Keratinocyte (primary cell): ENCODE data around the gene UBC.

Experiments used
- EZH2 ChIP-seq: IDR thresholded peaks from one replicate; pipeline ENCODE4 v1.6.1; 2012; ENCODE audit warnings: inconsistent platforms, mild to moderate bottlenecking, low read length, moderate library complexity
- TF ChIP-seq, protein P1 (sequence below), 3 experiments: IDR thresholded peaks in 1 of 3; conservative IDR thresholded peaks in 1 of 3; optimal IDR thresholded peaks in 1 of 3; 2 replicates in 2 of 3; 3 replicates in 1 of 3; pipeline versions ENCODE3 to v1.5.1; 2011; ENCODE audit warnings: low read length in 3 of 3, mild to moderate bottlenecking in 3 of 3, moderate library complexity in 2 of 3, control low read depth in 1 of 3, inconsistent platforms in 1 of 3; ENCODE audit not compliant: insufficient read depth in 2 of 3; ENCODE audit errors: extremely low read depth in 1 of 3

DNA sequence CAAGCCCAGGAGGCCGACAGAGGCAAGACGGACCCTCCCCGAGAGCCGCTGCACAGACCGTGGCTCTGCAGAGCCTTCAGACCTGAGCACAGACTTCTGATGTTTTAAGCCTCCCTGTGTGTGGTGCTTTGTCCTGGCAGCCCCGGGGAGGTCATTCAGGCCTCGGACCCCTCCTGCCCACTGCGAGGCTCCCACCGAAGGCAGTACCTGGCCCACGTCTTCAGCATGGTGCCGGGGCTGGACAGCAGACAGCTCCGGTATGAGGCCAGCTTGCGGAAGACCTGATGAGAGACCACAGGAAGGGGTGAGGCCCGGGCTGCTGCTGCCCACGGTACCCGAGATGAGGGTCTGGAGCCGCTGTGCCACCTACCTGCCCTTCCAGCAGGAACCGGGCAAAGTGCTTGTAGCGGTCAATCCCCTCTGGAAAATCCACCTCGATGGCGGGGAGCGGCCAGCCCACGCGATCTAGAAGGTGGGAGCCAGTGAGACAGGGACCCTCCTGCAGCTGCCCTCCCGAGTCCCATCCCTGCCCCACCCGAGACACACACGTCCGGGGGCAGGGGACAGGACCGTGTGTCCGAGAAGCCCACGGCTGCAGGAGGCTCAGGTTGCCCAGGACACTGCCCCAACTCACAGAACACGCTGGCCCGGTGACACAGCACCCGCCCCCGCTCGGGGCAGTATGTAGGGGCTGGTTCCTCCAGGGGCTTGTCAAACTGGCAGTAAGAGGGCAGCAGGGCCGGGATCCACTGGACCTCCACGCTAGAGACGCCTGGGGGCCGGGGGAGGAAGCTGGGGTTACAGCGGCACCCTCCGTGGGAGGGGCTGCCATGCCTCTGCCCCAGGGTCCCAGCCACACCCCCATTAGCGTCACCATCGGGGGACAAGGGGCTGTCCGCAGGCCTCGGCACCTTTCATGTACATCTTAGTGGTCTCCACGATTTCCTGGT is 35.6 kb upstream of the UBC start:
- TF ChIP-seq, protein P1, sequence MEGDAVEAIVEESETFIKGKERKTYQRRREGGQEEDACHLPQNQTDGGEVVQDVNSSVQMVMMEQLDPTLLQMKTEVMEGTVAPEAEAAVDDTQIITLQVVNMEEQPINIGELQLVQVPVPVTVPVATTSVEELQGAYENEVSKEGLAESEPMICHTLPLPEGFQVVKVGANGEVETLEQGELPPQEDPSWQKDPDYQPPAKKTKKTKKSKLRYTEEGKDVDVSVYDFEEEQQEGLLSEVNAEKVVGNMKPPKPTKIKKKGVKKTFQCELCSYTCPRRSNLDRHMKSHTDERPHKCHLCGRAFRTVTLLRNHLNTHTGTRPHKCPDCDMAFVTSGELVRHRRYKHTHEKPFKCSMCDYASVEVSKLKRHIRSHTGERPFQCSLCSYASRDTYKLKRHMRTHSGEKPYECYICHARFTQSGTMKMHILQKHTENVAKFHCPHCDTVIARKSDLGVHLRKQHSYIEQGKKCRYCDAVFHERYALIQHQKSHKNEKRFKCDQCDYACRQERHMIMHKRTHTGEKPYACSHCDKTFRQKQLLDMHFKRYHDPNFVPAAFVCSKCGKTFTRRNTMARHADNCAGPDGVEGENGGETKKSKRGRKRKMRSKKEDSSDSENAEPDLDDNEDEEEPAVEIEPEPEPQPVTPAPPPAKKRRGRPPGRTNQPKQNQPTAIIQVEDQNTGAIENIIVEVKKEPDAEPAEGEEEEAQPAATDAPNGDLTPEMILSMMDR (optimal IDR thresholded peaks at IDR 0.05 in 1 of 3, IDR thresholded peaks at IDR 0.05 in 1 of 3, conservative IDR thresholded peaks at IDR 0.05 in 1 of 3; ENCODE audit: extremely low read depth in 1 of 3, insufficient read depth in 2 of 3, low read length in 3 of 3), result no peak
- no peak for TF ChIP-seq EZH2
